GM23338 (cell line): ENCODE results near the gene PRB3. TPM values are rescaled to one million over a fixed set of nuclear protein-coding genes. Genes with fewer than 3 reads are reported as not detected.

Source experiments
- ATAC-seq: fragments of 200-7000 bp; cut with Tn5 transposase; 3 replicates; pipeline ENCODE4 v1.9.1; 2020
- DNase-seq: peaks from one replicate; pipeline ENCODE4 v3.0.0-alpha.2; 2015; ENCODE audit warnings: low spot score
- H2AFZ ChIP-seq: fragments of 200-600 bp; sonication (generic); 2 replicates; pipeline ENCODE4 v1.8.0; 2016; ENCODE audit warnings: antibody characterized with exemption, mild to moderate bottlenecking, moderate library complexity
- H3F3A ChIP-seq: fragments of 200-600 bp; sonication (generic); replicated peaks from 2 replicates; pipeline ENCODE4 v1.8.0; 2017; ENCODE audit warnings: antibody characterized with exemption, mixed run types, low read depth
- H3K27ac ChIP-seq: fragments of 200-600 bp; sonication (generic); 2 replicates; pipeline ENCODE4 v1.6.1; 2016; ENCODE audit warnings: low read depth
- H3K27me3 ChIP-seq: fragments of 200-600 bp; sonication (generic); 2 replicates; pipeline ENCODE4 v1.8.0; 2016; ENCODE audit warnings: mild to moderate bottlenecking, mixed run types, moderate library complexity; ENCODE audit not compliant: insufficient read depth
- H3K36me3 ChIP-seq: fragments of 200-600 bp; sonication (generic); 2 replicates; pipeline ENCODE4 v1.8.0; 2016; ENCODE audit warnings: mild to moderate bottlenecking; ENCODE audit not compliant: insufficient read depth
- H3K4me1 ChIP-seq: fragments of 200-600 bp; sonication (generic); 2 replicates; pipeline ENCODE4 v1.8.0; 2016; ENCODE audit warnings: mild to moderate bottlenecking, moderate library complexity; ENCODE audit not compliant: insufficient read depth
- H3K4me2 ChIP-seq: fragments of 200-600 bp; sonication (generic); 2 replicates; pipeline ENCODE4 v1.7.1; 2017; ENCODE audit warnings: mixed run types
- H3K4me3 ChIP-seq: fragments of 200-600 bp; sonication (generic); 2 replicates; pipeline ENCODE4 v1.6.1; 2016; ENCODE audit warnings: mixed run types
- H3K79me2 ChIP-seq: fragments of 200-600 bp; sonication (generic); replicated peaks from 2 replicates; pipeline ENCODE4 v1.8.0; 2017; ENCODE audit warnings: mild to moderate bottlenecking; ENCODE audit not compliant: insufficient read depth
- H3K9me2 ChIP-seq: fragments of 200-600 bp; sonication (generic); 2 replicates; pipeline ENCODE4 v1.8.0; 2017; ENCODE audit not compliant: insufficient read depth
- H4K20me1 ChIP-seq: fragments of 200-600 bp; sonication (generic); replicated peaks from 2 replicates; pipeline ENCODE4 v1.8.0; 2017; ENCODE audit warnings: mild to moderate bottlenecking; ENCODE audit not compliant: insufficient read depth
- H3K27ac Mint-ChIP-seq: 2 replicates; pipeline ENCODE4 v1.8.0; 2020; ENCODE audit warnings: inconsistent platforms, mild to moderate bottlenecking, moderate library complexity, mixed read lengths
- H3K27me3 Mint-ChIP-seq: 3 replicates; pipeline ENCODE4 v1.8.0; 2022; ENCODE audit warnings: low read depth, mild to moderate bottlenecking, moderate library complexity, mixed read lengths, inconsistent platforms; ENCODE audit not compliant: insufficient read depth, poor library complexity
- H3K36me3 Mint-ChIP-seq: 3 replicates; pipeline ENCODE4 v1.8.0; 2021; ENCODE audit warnings: low read depth, mild to moderate bottlenecking, inconsistent platforms, moderate library complexity, mixed read lengths
- H3K4me1 Mint-ChIP-seq: 3 replicates; pipeline ENCODE4 v1.8.0; 2020; ENCODE audit warnings: mild to moderate bottlenecking, inconsistent platforms, mixed read lengths
- H3K4me3 Mint-ChIP-seq: 3 replicates; pipeline ENCODE4 v1.8.0; 2021; ENCODE audit warnings: moderate library complexity, mild to moderate bottlenecking, inconsistent platforms, mixed read lengths
- H3K9me3 Mint-ChIP-seq: 3 replicates; pipeline ENCODE4 v1.8.0; 2020; ENCODE audit warnings: moderate library complexity, mild to moderate bottlenecking, inconsistent platforms, mixed read lengths
- CTCF ChIP-seq, 2 experiments: fragments of 200-600 bp in 1 of 2; sonication (generic) in 1 of 2; conservative IDR thresholded peaks; 2 replicates each; pipeline versions ENCODE4 v1.5.1 to v1.6.1; 2016 to 2017; ENCODE audit warnings: antibody characterized with exemption in 2 of 2, low read depth in 2 of 2, mild to moderate bottlenecking in 2 of 2, moderate library complexity in 1 of 2
- ETS1 ChIP-seq: IDR thresholded peaks from 2 replicates; pipeline ENCODE4 v1.6.1; 2016; ENCODE audit warnings: antibody characterized with exemption
- EZH2 ChIP-seq: fragments of 200-600 bp; sonication (generic); IDR thresholded peaks from one replicate; pipeline ENCODE4 v1.8.0; 2017; ENCODE audit warnings: antibody characterized with exemption, mild to moderate bottlenecking, low read depth; ENCODE audit not compliant: unreplicated experiment
- JUNB ChIP-seq: IDR thresholded peaks from one replicate; pipeline ENCODE4 v1.6.1; 2016; ENCODE audit warnings: antibody characterized with exemption; ENCODE audit not compliant: unreplicated experiment
- REST ChIP-seq: IDR thresholded peaks from one replicate; pipeline ENCODE4 v1.6.1; 2018; ENCODE audit warnings: antibody characterized with exemption; ENCODE audit not compliant: unreplicated experiment
- STAT1 ChIP-seq: IDR thresholded peaks from one replicate; pipeline ENCODE4 v1.6.1; 2016; ENCODE audit warnings: antibody characterized with exemption; ENCODE audit not compliant: unreplicated experiment
- ZNF114 ChIP-seq: fragments of 250-450 bp; sonication (Bioruptor Pico); IDR thresholded peaks from 2 replicates; pipeline ENCODE4 v1.5.0; 2020; ENCODE audit warnings: mild to moderate bottlenecking, moderate library complexity
- ZNF331 ChIP-seq: fragments of 250-450 bp; sonication (Bioruptor Pico); IDR thresholded peaks from 2 replicates; pipeline ENCODE4 v1.5.0; 2020; ENCODE audit warnings: low read depth, mild to moderate bottlenecking, moderate library complexity
- ZNF462 ChIP-seq: fragments of 250-450 bp; sonication (Bioruptor Pico); IDR thresholded peaks from 2 replicates; pipeline ENCODE4 v1.5.0; 2020; ENCODE audit warnings: mild to moderate bottlenecking, moderate library complexity
- polyA plus RNA-seq: library from polyadenylated mRNA; unstranded; fragments of >200 nt; fragmentation: Nextera tagmentation; extraction: Ambion mirVana; gene quantifications from 2 replicates; pipeline ENCODE4 v1.2.1, GENCODE V29; 2016
- total RNA-seq: library from RNA; depleted of rRNA; stranded (reverse); fragments of >200 nt; shearing (Covaris generic); gene quantifications from 2 replicates; pipeline ENCODE4 v1.2.3, GENCODE V29; 2014

The PRB3 gene
- total and polyA plus RNA-seq, 2 experiments from 2014 or later, result 3.0 TPM; not detected in 1

GRCh38 chr12:11233532-11233931, 36.0 kb downstream of the PRB3 start:
- Histone ChIP-seq H4K20me1 (no peaks in the 10 kb centered on the region), H3F3A (no peaks in the 10 kb centered on the region), H3K9me2 (no peaks in the 10 kb centered on the region; the same call in 1 of the 2 replicates), H2AFZ (no peak overlapping the region), H3K36me3 (no peaks in the 10 kb centered on the region), H3K4me2 (no peak overlapping the region), H3K4me1 (no peaks in the 10 kb centered on the region), H3K4me3 (no peak overlapping the region), H3K27ac (no peak overlapping the region), H3K27me3 (no peaks in the 10 kb centered on the region), H3K79me2 (no peaks in the 10 kb centered on the region)
- Mint-ChIP-seq H3K27me3 (no peaks in the 10 kb centered on the region), H3K4me1 (peaks cover 4% of the 10 kb centered on the region; the same call in 2 of the 3 replicates), H3K27ac (no peak overlapping the region), H3K4me3 (no peak overlapping the region), H3K9me3 (no peaks in the 10 kb centered on the region), H3K36me3 (no peaks in the 10 kb centered on the region)
- TF ChIP-seq ETS1 (no peak), STAT1 (no peak), ZNF331 (CRISPR knock-in tag) (no peak), EZH2 (no peak)
- DNase-seq (no peak), ATAC-seq (no peak)

- H3K79me2 ChIP-seq, result no peaks in the 10 kb centered on the region
- H3F3A ChIP-seq, result no peaks in the 10 kb centered on the region
- Mint-ChIP-seq H3K27ac (no peak overlapping the region), H3K36me3 (no peaks in the 10 kb centered on the region), H3K27me3 (no peaks in the 10 kb centered on the region), H3K4me3 (no peak overlapping the region), H3K9me3 (no peaks in the 10 kb centered on the region), H3K4me1 (0 out of 3 replicates have a peak, but pooled peaks cover under 1% of the 10 kb centered on the region)
- H4K20me1 ChIP-seq, result no peaks in the 10 kb centered on the region
- H3K4me1 ChIP-seq, result no peaks in the 10 kb centered on the region
- H3K4me2 ChIP-seq, result no peak overlapping the region
- no peaks in the 10 kb centered on the region for H3K9me2 ChIP-seq
- no peaks in the 10 kb centered on the region for H3K27me3 ChIP-seq
- H2AFZ ChIP-seq, result peak overlapping the region; percentile 34; the same call in 1 of the 2 replicates
- H3K36me3 ChIP-seq, result no peaks in the 10 kb centered on the region
- no peak overlapping the region for H3K27ac ChIP-seq
- DNase-seq, result peak; percentile 83
- ATAC-seq, result peak; percentile 99
- H3K4me3 ChIP-seq, result no peak overlapping the region
- no peak for TF ChIP-seq ZNF114 (CRISPR knock-in tag)
- TF ChIP-seq CTCF (conservative IDR thresholded peaks at IDR 0.05; ENCODE audit: low read depth in 2 of 2), result peak; percentile 84 to 96
- no peak for TF ChIP-seq REST
- no peak for TF ChIP-seq ZNF462
- TF ChIP-seq JUNB, result no peak
Observed at GRCh38 chr12:11228296-11228879, 41.1 kb downstream of the PRB3 start.
